Measurements from ENCODE around the gene PACRG. TPM values are rescaled to one million over a fixed set of nuclear protein-coding genes. Genes with fewer than 3 reads are reported as not detected.

The PACRG gene
- polyA plus RNA-seq, 1 of the 3 experiments (the other 2 are of a cell fraction), result 0.56 TPM

GRCh38 chr6:163113358-163113962, 385.7 kb downstream of the PACRG start:
- CTCF ChIA-PET, result interaction anchor here (0.6 to 1.5 kb wide), 2 partner anchors 257 to 618 kb away, joined by 3 read pairs; no protein-coding TSS in a partner anchor
- H3K9ac ChIP-seq, result no peak overlapping the region
- H3K4me2 ChIP-seq, result no peak overlapping the region
- DNase-seq, result no peak
- whole genome bisulfite sequencing (ENCODE audit: low lambda C conversion rate), result 56% methylated on average over 2 of the region's 2 CpGs
- H3K9me3 ChIP-seq, result peaks cover 8% of the 10 kb centered on the region; the same call in 1 of the 2 replicates
- H4K20me1 ChIP-seq (ENCODE audit: insufficient read depth), result no peaks in the 10 kb centered on the region
- no peaks in the 10 kb centered on the region for H3K79me2 ChIP-seq (ENCODE audit: insufficient read depth)
- no peaks in the 10 kb centered on the region for H3K27me3 ChIP-seq (ENCODE audit: insufficient read depth)
- no peak for TF ChIP-seq SIN3A (IDR thresholded peaks at IDR 0.05; ENCODE audit: borderline replicate concordance, low read depth, low read length)
- TF ChIP-seq RFX5 (IDR thresholded peaks at IDR 0.05; ENCODE audit: low read length), result no peak
- H2AFZ ChIP-seq (ENCODE audit: low read depth), result no peak overlapping the region
- H3K27ac ChIP-seq (ENCODE audit: low read depth in 2 of 2, low read length in 1 of 2), result no peak overlapping the region
- H3K4me1 ChIP-seq (ENCODE audit: control insufficient read depth in 1 of 2, insufficient read depth in 2 of 2, low read depth in 1 of 2, low read length in 1 of 2), result peaks cover 0 to 11% of the 10 kb centered on the region in 2 experiments; a peak in 1 of 4 replicates
- H3F3A ChIP-seq (replicated peaks; ENCODE audit: insufficient read depth), result no peaks in the 10 kb centered on the region
- no peak overlapping the region for H3K4me3 ChIP-seq (ENCODE audit: low read depth in 2 of 2, low read length in 1 of 2)
- H3K9me2 ChIP-seq, result no peaks in the 10 kb centered on the region
- no peaks in the 10 kb centered on the region for H3K36me3 ChIP-seq (replicated peaks in 1 of 2; ENCODE audit: control insufficient read depth in 1 of 2, insufficient read depth in 2 of 2, low read length in 1 of 2)
- POLR2A ChIA-PET, result no interaction called here

GRCh38 chr6:163118941-163119340, 391.2 kb downstream of the PACRG start:
- H3K79me2 ChIP-seq (ENCODE audit: insufficient read depth), result no peaks in the 10 kb centered on the region

More at GRCh38 chr6:163118941-163119340, 391.2 kb downstream of the PACRG start:
- Histone ChIP-seq H3K9me2 (no peaks in the 10 kb centered on the region), H3K27ac (ENCODE audit: low read depth in 2 of 2, low read length in 1 of 2) (no peak overlapping the region), H3F3A (replicated peaks; ENCODE audit: insufficient read depth) (no peaks in the 10 kb centered on the region), H4K20me1 (ENCODE audit: insufficient read depth) (no peaks in the 10 kb centered on the region), H3K27me3 (ENCODE audit: insufficient read depth) (no peaks in the 10 kb centered on the region), H3K4me2 (no peak overlapping the region), H3K36me3 (replicated peaks in 1 of 2; ENCODE audit: control insufficient read depth in 1 of 2, insufficient read depth in 2 of 2, low read length in 1 of 2) (no peaks in the 10 kb centered on the region), H2AFZ (ENCODE audit: low read depth) (no peak overlapping the region), H3K4me3 (ENCODE audit: low read depth in 2 of 2, low read length in 1 of 2) (no peak overlapping the region), H3K9me3 (no peaks in the 10 kb centered on the region), H3K9ac (no peak overlapping the region), H3K4me1 (ENCODE audit: control insufficient read depth in 1 of 2, insufficient read depth in 2 of 2, low read depth in 1 of 2, low read length in 1 of 2) (no peaks in the 10 kb centered on the region)
- no peak for DNase-seq
- TF ChIP-seq CHD2 (IDR thresholded peaks at IDR 0.05; ENCODE audit: low read length, partially characterized antibody) (no peak), FOSL2 (IDR thresholded peaks at IDR 0.05; ENCODE audit: borderline replicate concordance, low read depth) (no peak), GABPA (IDR thresholded peaks at IDR 0.05; ENCODE audit: low read depth) (no peak), RAD21 (IDR thresholded peaks at IDR 0.05; ENCODE audit: low read length) (no peak), EP300 (IDR thresholded peaks at IDR 0.05; ENCODE audit: borderline replicate concordance in 1 of 2, low read depth in 1 of 2, low read length in 1 of 2) (no peak), NFIC (IDR thresholded peaks at IDR 0.05; ENCODE audit: borderline replicate concordance) (no peak), JUND (IDR thresholded peaks at IDR 0.05) (no peak), GATA2 (CRISPR knock-in tag; IDR thresholded peaks at IDR 0.05) (no peak), FOXJ3 (CRISPR knock-in tag; IDR thresholded peaks at IDR 0.05) (no peak), MXI1 (IDR thresholded peaks at IDR 0.05; ENCODE audit: low read depth, low read length) (no peak), POLR2AphosphoS5 (IDR thresholded peaks at IDR 0.05; ENCODE audit: low read depth, low read length) (no peak), EZH2phosphoT487 (IDR thresholded peaks at IDR 0.05; ENCODE audit: borderline replicate concordance, low read depth) (no peak), YY1 (IDR thresholded peaks at IDR 0.05; ENCODE audit: low read depth) (no peak), USF1 (IDR thresholded peaks at IDR 0.05; ENCODE audit: borderline replicate concordance, low read depth) (no peak), IRF3 (IDR thresholded peaks at IDR 0.05; ENCODE audit: low read depth, low read length) (no peak), RCOR1 (IDR thresholded peaks at IDR 0.05; ENCODE audit: low read length) (no peak), PBX3 (IDR thresholded peaks at IDR 0.05) (no peak), TEAD4 (IDR thresholded peaks at IDR 0.05; ENCODE audit: borderline replicate concordance, insufficient read depth) (no peak)
- ChIA-PET POLR2A (no interaction called here), CTCF (no interaction called here)
- 46% methylated on average over 6 of the region's 6 CpGs for WGBS (ENCODE audit: low lambda C conversion rate)
